ENCODE measurements around the gene ELF1. TPM values are rescaled to one million over a fixed set of nuclear protein-coding genes. Genes with fewer than 3 reads are reported as not detected.
A peak's percentile ranks its signal among the peaks of the same experiment; 100 is the strongest.

Gene ELF1
- total RNA-seq, 1 donor from 2014 or later, result 136 TPM

GRCh38 chr13:41006306-41006705 lies 12.8 kb downstream of the ELF1 start:
- intact Hi-C loops (cut with micrococcal nuclease), result no loop called here
- Mint-ChIP-seq H3K9me3 (no peaks in the 10 kb centered on the region), H3K36me3 (ENCODE audit: low read depth) (peaks cover 44% of the 10 kb centered on the region), H3K27ac (peak overlapping the region; percentile 71), H3K4me3 (peak overlapping the region; percentile 7), H3K27me3 (no peaks in the 10 kb centered on the region), H3K4me1 (peaks cover 77% of the 10 kb centered on the region)
- ChIA-PET POLR2A (interaction anchor here (0.5 to 5.4 kb wide), 7 partner anchors 11 to 236 kb away, joined by 3 to 59 read pairs (median 3); partner anchors contain the start of genes ELF1 and WBP4), CTCF (interaction anchor here (1.7 kb wide), 1 partner anchor 49 kb away, joined by 5 read pairs; no protein-coding TSS in a partner anchor)
- DNase-seq (no peak), ATAC-seq (ENCODE audit: low read depth) (no peak)
- TF ChIP-seq, protein P1, sequence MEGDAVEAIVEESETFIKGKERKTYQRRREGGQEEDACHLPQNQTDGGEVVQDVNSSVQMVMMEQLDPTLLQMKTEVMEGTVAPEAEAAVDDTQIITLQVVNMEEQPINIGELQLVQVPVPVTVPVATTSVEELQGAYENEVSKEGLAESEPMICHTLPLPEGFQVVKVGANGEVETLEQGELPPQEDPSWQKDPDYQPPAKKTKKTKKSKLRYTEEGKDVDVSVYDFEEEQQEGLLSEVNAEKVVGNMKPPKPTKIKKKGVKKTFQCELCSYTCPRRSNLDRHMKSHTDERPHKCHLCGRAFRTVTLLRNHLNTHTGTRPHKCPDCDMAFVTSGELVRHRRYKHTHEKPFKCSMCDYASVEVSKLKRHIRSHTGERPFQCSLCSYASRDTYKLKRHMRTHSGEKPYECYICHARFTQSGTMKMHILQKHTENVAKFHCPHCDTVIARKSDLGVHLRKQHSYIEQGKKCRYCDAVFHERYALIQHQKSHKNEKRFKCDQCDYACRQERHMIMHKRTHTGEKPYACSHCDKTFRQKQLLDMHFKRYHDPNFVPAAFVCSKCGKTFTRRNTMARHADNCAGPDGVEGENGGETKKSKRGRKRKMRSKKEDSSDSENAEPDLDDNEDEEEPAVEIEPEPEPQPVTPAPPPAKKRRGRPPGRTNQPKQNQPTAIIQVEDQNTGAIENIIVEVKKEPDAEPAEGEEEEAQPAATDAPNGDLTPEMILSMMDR (IDR thresholded peaks at IDR 0.05), result no peak

GRCh38 chr13:41005704-41006103 lies 13.4 kb downstream of the ELF1 start:
- ChIA-PET CTCF (interaction anchor here (1.7 kb wide), 1 partner anchor 49 kb away, joined by 5 read pairs; no protein-coding TSS in a partner anchor), POLR2A (interaction anchor here (0.8 to 5.4 kb wide), 6 partner anchors 11 to 235 kb away, joined by 3 to 59 read pairs (median 4); partner anchors contain the start of genes ELF1 and WBP4)
- ATAC-seq (ENCODE audit: low read depth) (no peak), DNase-seq (no peak)
- H3K9me3 Mint-ChIP-seq, result no peaks in the 10 kb centered on the region
- H3K27me3 Mint-ChIP-seq, result no peaks in the 10 kb centered on the region
- intact Hi-C loops (cut with micrococcal nuclease), result loop anchor here (1.0 kb wide), 1 partner anchor 23 kb away; no protein-coding TSS in a partner anchor
- H3K4me1 Mint-ChIP-seq, result peaks cover 74% of the 10 kb centered on the region
- peak overlapping the region; percentile 71 for H3K27ac Mint-ChIP-seq
- peak overlapping the region; percentile 12 for H3K4me3 Mint-ChIP-seq
- TF ChIP-seq, protein P1 (IDR thresholded peaks at IDR 0.05), result no peak
- peaks cover 41% of the 10 kb centered on the region for H3K36me3 Mint-ChIP-seq (ENCODE audit: low read depth)

- intact Hi-C loops (cut with micrococcal nuclease), result loop anchor here (1.0 kb wide), 1 partner anchor 23 kb away; no protein-coding TSS in a partner anchor
- CTCF ChIA-PET, result interaction anchor here (1.0 to 1.7 kb wide), 2 partner anchors 50 to 52 kb away, joined by 5 to 6 read pairs; no protein-coding TSS in a partner anchor
- Mint-ChIP-seq H3K4me3 (peak overlapping the region; percentile 12), H3K27me3 (no peaks in the 10 kb centered on the region), H3K9me3 (no peaks in the 10 kb centered on the region), H3K4me1 (peaks cover 75% of the 10 kb centered on the region), H3K36me3 (ENCODE audit: low read depth) (peaks cover 41% of the 10 kb centered on the region), H3K27ac (peak overlapping the region; percentile 71)
- DNase-seq (no peak), ATAC-seq (ENCODE audit: low read depth) (peak; percentile 81)
- TF ChIP-seq, protein P1 (IDR thresholded peaks at IDR 0.05), result no peak
- POLR2A ChIA-PET, result interaction anchor here (0.6 to 5.4 kb wide), 8 partner anchors 12 to 340 kb away, joined by 3 to 59 read pairs (median 4); partner anchors contain the start of genes ELF1 and WBP4
Observed at GRCh38 chr13:41004875-41005693, 14.0 kb downstream of the ELF1 start.

DNA sequence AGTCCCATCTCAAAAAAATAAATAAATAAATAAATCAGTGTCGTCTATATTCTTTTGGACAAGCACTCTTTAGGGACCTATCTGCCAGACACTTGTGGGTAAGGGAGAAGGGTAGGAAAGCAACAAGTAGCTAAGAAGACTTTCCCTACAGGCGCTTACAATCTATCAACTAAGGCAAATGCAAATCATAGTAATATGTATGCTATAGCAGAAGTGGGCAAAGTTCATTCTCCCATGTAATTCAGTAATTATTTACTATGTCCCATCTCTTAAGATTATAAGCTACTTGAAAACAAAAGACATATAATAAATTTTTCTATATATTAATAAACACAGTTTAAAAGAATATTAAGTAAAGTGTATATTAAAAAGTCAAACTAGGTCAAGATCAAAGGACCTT lies 16.5 kb downstream of the ELF1 start:
- DNase-seq (no peak), ATAC-seq (ENCODE audit: low read depth) (no peak)
- ChIA-PET POLR2A (interaction anchor here (0.5 to 1.9 kb wide), 9 partner anchors 9 to 690 kb away, joined by 3 to 12 read pairs (median 4); partner anchors contain the start of gene ELF1), CTCF (interaction anchor here (0.7 to 2.1 kb wide), 3 partner anchors 9 to 51 kb away, joined by 3 to 8 read pairs (median 5); no protein-coding TSS in a partner anchor)
- Mint-ChIP-seq H3K27me3 (no peaks in the 10 kb centered on the region), H3K4me3 (no peak overlapping the region), H3K27ac (no peak overlapping the region), H3K36me3 (ENCODE audit: low read depth) (peaks cover 50% of the 10 kb centered on the region), H3K4me1 (peaks cover 82% of the 10 kb centered on the region), H3K9me3 (no peaks in the 10 kb centered on the region)
- intact Hi-C loops (cut with micrococcal nuclease), result no loop called here
- TF ChIP-seq, protein P1 (IDR thresholded peaks at IDR 0.05), result no peak

All from activated B cell treated with CpG ODN at 0.5 μM for 24 hours (primary cell).